NCI-H1694 treated with DMSO at 0.1 percent for 48 hours (cell line): ENCODE data around the gene SCN8A.
"Not testable (repeated sequence)": the region's sequence is repeated elsewhere in the genome, so short reads cannot be mapped to it uniquely, and the experiment has no call there.

Source experiments
- DNase-seq: peaks from one replicate; lab custom pipeline; 2025; lab: John Stamatoyannopoulos, UW

The SCN8A gene

GRCh38 chr12:51815571-51815970, 224.5 kb downstream of the SCN8A start:
- no peak for DNase-seq

DNA sequence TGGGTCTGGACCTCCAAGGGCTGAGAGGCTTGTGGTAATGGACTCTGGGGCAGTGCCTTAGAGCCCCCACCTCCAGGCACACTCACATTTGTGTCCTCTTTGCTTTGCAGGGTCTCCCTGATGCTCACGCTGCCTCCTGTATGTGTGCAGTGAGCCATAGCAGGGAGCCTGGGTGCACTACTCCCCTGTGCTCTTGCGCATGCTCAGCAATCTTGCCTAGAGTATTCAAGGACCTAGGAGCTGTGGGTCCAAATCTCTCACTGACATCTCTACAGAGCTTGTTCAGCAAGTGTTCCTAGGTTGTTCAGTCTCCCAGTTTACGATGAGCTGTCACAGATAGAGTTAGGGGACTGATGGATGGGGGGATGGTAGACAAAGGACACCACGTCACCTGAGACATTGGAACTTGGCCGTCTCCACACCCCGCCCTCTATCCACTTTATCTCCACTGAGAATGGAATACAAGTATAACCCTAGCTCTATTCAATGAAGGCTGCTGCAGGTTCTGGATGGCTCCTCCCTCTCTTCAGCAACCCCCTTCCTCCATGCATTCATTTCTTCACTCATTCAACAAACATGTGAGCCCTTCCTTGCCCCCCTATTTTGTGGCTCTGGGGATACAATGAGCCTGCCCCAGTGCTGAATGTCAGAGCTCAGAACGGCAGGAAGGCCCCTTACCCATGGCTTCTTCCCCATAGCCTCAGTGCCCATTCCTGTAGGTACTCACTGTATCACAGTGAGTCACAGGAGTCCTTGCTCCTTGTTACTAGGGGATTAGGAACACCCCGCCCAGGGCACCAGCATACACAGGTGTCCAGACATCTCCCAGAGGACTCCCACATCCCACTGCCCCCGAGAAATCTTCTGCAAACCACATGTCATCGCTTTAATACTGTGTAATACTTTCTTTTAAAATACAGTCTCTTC, 226.3 kb downstream of the SCN8A start:
- no peak for DNase-seq

DNA sequence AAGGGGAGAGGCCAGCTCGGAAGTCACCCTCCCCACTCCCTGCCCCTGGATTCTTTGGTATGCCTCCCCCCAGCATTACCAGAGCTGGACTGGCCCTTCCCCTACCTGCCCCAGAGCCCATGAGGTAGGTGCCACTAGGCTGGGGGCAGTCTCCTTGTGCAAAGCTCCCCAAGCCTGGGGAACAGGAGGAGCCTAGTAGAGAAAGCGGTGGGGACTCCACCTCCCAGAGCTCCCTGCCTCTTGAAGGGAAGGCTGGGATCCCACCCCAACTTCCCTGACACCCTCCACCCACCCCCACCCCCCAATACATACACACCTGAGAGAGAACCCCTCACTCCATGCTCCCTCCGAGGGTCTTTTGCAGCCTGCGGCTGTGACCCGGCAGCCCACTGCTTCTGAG, 227.1 kb downstream of the SCN8A start:
- no peak for DNase-seq

DNA sequence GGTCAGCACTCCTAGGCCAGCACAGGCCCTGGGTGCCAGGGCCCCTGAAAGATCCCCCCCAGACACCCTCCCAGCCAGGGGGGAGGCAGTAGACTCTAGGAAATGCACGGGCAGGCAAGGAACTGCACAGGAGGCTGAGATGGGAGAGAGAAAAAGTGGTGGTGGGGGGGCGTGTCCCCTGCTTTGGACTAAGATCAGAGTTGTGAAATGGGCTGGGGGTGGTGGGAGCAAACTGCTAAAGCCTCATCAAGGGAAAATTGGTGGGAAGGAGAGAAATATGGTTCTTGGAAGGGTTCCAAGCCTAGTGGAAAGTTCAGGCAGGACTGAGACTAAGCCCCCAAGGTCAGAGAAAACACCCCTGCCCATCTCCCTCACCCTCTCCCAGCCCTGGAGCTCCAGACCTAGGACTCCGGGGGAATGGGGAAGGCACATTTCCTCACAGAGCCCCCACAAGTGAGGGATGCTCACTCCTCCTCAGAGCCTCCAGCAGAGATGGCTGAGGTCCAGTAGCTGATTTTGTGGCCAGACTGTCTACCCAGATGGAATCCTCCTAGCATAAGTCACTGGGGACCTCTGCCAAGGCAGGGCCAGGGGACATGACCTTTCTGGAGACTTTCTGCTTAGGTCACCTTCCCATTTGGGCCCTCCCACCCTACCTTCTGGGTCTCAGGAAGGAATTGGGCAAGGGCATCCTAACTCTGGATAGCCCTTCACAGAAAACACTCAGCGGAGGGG, 227.7 kb downstream of the SCN8A start:
- no peak for DNase-seq

DNA sequence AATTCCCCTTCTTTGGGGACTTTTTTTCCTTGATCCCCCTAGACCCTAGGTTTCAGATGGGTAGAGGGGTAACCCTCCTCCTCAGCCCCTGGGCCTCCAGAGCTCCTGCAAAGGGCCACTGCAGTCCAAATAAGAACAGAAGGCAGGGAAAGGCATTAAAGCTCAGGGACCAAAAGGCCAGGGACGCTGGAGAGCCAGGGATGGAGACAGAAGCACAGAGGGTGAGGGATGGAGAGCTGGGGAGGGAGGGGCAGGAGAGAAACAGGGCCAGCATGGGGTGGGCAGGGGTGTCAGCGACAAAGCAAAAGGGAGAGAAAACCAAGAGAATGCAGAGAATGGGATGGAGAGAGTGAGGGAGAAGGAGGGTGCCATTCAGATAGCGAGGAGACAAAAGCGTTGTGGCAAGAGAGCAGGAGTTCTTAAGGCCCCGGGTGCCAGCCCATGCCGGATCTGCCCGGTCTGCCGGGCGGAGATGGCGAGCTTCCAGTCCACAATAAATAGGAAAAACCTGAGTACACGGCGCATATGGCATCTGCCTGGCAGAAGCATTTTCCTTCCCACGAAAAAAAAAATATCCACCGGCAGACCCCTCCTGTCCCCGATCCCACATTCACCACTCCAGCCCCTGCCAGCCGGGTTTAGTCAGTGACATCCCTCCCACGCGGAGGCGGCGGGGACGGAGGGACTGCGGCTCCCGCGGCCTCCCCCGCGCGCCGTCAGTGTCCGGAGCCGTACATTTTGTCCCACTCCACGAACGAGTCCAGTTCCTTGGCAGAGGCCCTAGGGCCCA, 228.9 kb downstream of the SCN8A start:
- peak; percentile 13 for DNase-seq

DNA sequence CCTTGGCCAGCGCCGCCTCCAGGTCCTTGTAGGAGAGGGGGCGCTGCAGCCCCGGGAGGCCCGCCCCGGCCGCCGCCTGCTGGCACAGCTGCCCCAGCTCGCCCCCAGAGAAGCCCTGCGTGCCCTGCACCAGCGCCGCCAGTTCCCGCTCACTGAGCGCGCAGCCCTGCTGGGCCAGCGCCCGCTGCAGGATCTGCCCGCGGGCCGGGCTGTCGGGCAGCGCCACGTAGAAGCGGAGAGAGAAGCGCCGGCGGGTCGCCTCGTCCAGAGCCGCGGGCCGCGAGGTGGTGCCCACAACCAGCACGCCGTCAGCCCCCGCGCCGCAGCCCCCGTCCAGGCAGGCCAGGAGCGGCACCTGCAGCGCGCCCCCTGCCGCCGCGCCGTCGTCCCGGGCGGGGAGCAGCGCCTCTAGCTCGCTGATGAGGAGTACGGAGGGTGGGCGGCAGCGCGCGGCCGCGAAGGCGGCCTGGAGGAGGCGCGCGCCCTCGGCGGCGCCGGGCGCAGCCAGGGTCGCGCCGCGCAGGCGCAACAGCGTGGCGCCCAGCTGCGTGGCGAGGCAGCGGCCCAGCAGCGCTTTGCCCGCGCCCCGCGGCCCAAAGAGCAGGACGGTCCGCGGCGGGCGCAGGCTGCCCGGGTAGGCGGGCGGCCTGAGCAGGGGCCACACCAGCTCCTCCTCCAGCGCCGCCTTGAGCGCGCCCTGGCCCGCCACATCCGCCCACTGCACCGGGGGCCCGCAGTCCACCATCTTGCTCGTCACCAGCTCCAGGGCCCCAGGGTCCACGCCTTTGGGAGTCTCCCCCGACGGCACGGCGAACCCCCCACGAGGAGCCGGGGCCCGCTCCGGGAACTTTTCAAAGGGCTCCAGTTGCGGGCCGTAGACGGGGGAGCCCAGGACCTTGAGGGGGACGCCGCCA, 229.8 kb downstream of the SCN8A start:
- DNase-seq = peak; percentile 69

- no peak for DNase-seq
These were observed 230.6 kb downstream of the SCN8A start for GRCh38 chr12:51821440-51822260.

- DNase-seq = no peak
These were observed 231.2 kb downstream of the SCN8A start for GRCh38 chr12:51822261-51822616.

- no peak for DNase-seq
These were observed 231.9 kb downstream of the SCN8A start for GRCh38 chr12:51822956-51823355.

- peak; percentile 46 for DNase-seq
These were observed 233.0 kb downstream of the SCN8A start for GRCh38 chr12:51823875-51824565.

DNA sequence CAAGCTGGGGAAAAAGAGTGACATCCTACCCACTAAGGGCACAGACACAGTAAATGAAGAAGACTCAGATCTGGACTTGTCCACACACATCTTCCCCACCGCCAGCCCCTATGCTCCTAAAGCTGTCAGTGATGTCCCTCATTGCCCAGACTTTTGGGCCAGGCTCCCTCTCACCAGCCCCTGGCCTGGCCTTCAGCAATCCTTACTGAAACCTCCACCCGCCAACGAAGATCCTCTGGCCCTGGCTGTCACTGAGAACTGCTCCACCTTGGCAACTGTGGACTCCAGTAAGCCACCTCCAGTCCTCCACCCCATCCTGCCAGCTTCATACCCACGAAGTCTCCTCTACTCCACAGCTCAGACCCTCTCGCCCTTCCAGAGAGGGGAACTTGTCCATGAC, 234.2 kb downstream of the SCN8A start:
- no peak for DNase-seq

DNA sequence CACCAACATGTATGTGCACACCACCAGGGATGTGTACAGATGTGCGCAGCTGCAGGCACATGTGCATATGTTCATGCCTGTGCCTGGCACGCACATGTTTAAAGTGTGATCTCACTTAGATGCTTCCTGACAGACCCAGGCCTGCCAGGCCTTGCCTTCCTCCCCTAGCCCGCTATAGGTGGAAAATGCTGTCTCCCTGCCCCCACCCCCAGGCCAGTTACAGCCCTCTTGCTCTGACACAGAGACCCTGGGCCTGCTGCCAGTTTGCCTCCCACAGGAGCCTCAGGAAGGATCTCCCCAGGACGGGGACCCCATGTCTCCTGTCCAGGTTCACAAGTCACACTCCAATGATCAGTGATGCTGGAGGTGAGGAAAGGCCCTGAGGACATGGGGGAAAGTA, 235.8 kb downstream of the SCN8A start:
- DNase-seq = no peak

DNA sequence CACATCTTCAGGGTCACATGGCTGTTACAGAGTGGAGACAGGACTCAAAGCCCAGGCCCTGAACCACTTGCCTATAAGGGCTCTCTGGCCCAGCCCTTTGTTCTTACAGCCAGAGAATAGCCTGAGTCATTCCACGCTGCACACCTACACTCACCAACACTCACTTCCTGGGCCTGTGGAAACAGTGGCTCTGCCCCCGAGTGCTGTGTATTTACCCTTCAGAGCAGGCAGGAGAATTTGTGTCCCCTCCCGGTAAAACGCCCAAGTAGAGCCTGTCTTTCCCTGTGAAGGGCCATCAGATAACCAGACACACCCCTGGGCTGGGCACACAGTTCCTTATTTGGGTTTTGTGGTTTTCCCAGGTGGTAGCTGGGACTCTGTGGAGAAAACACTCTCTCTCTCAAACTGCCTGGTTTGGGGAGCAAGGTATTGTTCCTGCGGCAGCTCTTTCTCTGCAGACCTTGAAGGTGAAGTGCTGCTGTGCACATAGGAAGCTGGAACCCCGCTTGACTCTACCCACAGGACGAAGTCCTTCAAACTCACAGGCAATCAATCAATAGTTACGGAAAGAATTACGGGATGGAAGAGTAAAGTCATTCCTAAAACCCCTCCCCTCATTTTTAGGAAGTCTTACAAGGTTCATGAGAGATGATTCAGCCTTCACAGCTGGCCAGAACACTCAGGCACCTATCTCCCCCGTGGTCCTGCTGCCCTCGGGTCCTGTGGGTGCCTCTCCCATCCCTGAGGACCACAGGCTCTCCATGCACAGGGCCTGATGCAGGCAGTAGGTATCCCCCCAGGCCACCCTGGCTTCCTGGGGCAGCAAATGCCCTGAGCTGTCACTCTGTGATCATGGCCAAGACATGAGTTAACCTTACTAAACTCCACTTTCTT, 237.1 kb downstream of the SCN8A start:
- no peak for DNase-seq

GRCh38 chr12:51829011-51829481, 238.0 kb downstream of the SCN8A start:
- DNase-seq = no peak

DNA sequence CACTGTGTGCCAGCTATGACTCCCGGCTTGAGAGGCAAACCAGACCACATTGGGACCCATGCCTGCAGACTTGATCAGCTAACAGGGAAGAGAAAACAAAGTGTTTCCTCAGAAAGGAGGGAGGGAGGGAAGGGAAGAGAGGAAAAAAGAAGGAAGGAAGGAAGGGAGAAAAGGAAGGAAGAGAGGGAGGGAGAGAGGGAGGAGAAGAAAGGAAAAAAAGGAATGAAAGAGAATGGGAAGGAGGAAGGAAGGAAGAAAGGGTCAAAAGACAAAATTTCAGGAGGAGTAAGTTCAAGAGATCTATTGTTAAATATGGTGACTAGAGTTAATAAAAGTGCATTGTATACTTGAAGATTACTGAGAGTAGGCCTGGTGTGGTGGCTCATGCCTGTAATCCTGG, 238.6 kb downstream of the SCN8A start:
- no peak for DNase-seq

DNA sequence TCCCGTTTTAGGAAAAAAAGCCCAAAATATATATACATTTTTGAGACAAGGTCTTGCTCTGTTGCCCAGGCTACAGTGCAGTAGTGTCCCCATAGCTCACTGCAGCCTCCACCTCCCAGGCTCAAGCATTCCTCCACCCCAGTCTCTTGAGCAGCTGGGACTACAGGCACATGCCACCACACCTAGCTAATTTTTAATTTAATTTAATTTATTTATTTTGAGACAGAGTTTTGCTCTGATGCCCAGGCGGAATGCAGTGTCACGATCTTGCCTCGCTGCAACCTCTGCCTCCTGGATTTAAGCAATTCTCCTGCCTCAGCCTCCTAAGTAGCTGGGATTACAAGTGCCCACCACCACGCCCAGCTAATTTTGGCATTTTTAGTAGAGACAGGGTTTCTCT, 240.8 kb downstream of the SCN8A start:
- not testable (repeated sequence) for DNase-seq

DNA sequence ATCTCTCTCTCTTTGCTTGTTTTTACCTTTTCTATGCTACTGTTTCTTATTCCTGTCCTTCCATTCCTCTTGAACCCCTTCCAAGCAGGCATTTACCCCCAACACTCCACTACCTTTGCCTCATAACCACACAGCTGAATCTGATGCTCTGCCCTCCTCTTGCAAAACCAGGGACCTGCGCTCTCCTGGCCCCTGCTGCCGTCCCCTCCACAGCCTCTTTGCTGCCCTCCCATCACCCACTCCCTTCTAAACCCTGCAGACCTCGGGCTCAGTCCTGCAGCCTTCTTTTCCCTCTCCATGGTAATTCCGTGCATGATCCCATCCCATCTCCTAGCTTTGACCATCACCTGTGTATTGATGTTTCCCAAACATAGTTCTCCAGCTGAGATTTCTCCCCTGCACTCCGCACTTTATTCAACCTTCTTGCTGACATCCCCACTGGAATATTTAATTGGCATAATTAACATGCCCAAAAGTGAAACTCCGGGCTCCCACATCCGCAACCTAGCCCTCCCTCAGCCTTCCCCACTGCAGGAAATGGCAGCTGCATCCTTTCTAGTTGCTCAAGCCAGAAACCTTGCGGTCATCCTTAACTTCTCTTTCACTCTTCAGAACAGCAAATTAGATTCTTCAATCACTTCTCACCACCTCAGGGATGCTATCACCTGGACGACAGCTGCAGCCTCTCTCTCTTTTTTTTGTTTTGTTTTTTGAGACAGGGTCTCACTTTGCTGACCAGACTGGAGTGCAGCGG, 241.5 kb downstream of the SCN8A start:
- no peak for DNase-seq
